H1 (cell line): ENCODE data around the gene TBC1D13. TPM values are rescaled to one million over a fixed set of nuclear protein-coding genes. Genes with fewer than 3 reads are reported as not detected.

Experiments used
- BCL11A ChIP-seq, 2 experiments: IDR thresholded peaks; one replicate each; pipeline ENCODE4 v1.6.1; 2011; ENCODE audit warnings: low read depth in 2 of 2, low read length in 2 of 2, mild to moderate bottlenecking in 2 of 2
- GABPA ChIP-seq: IDR thresholded peaks from 2 replicates; pipeline ENCODE4 v1.6.1; 2011; ENCODE audit warnings: mild to moderate bottlenecking, low read length, moderate library complexity, borderline replicate concordance; ENCODE audit not compliant: insufficient read depth
- HDAC6 ChIP-seq: IDR thresholded peaks from one replicate; pipeline ENCODE4 v1.7.1; 2012; ENCODE audit warnings: low read depth, mild to moderate bottlenecking, inconsistent platforms, low read length, moderate library complexity
- JUND ChIP-seq: IDR thresholded peaks from 2 replicates; pipeline ENCODE4 v1.6.1; 2011; ENCODE audit warnings: mild to moderate bottlenecking, improper control_type of control experiment, low read length
- MAFK ChIP-seq: IDR thresholded peaks from 2 replicates; pipeline ENCODE4 v1.6.1; 2012; ENCODE audit warnings: low read depth, mild to moderate bottlenecking, improper control_type of control experiment, low read length
- RNF2 ChIP-seq: fragments of 200-900, 300-1000 bp; sonication (generic); IDR thresholded peaks from 2 replicates; pipeline ENCODE4 v1.7.1; 2016; ENCODE audit warnings: borderline replicate concordance, low read depth, mild to moderate bottlenecking, antibody characterized with exemption, low read length; ENCODE audit not compliant: poor library complexity, severe bottlenecking; ENCODE audit errors: missing control alignments
- SIRT6 ChIP-seq: IDR thresholded peaks from one replicate; pipeline ENCODE4 v1.7.1; 2012; ENCODE audit warnings: low read length, inconsistent platforms
- polyA plus RNA-seq, 7 experiments: library from polyadenylated mRNA; depleted of rRNA in 3 of 7; stranded (reverse) in 5 of 7; unstranded in 2 of 7; fragments of >200 nt in 5 of 7; fragments of 200-250 nt in 2 of 7; gene quantifications; 1 replicate in 5 of 7; 2 replicates in 1 of 7; 4 replicates in 1 of 7; pipeline versions ENCODE4 v1.2.1 to v1.2.3, GENCODE V29; 2011 to 2013; ENCODE audit warnings: missing spikeins in 2 of 7, mixed read lengths in 2 of 7
- total RNA-seq: library from RNA; stranded (reverse); fragmentation: NEBNext Ultra II Directional; extraction: Animal tissue kit (Norgen Biotek cat#: 25700); gene quantifications from 2 replicates; pipeline ENCODE4 v1.2.1, GENCODE V29; 2021
- TF ChIP-seq, protein P1 (sequence below): fragments of 300-600 bp; sonication (generic); IDR thresholded peaks from 2 replicates; pipeline ENCODE4 v1.7.1; 2012; ENCODE audit warnings: low read length, moderate library complexity, mild to moderate bottlenecking, inconsistent platforms; ENCODE audit not compliant: insufficient replicate concordance
- TF ChIP-seq, protein P2 (sequence below): IDR thresholded peaks from 2 replicates; pipeline ENCODE4 v1.6.1; 2011; ENCODE audit warnings: low read depth, mild to moderate bottlenecking, low read length; ENCODE audit not compliant: insufficient read depth

TBC1D13 gene
- total and polyA plus RNA-seq, 2 of the 8 experiments (the other 6 are each of a cell fraction or from before 2014, with no cell fraction given), result 21.3 to 24.7 TPM

DNA sequence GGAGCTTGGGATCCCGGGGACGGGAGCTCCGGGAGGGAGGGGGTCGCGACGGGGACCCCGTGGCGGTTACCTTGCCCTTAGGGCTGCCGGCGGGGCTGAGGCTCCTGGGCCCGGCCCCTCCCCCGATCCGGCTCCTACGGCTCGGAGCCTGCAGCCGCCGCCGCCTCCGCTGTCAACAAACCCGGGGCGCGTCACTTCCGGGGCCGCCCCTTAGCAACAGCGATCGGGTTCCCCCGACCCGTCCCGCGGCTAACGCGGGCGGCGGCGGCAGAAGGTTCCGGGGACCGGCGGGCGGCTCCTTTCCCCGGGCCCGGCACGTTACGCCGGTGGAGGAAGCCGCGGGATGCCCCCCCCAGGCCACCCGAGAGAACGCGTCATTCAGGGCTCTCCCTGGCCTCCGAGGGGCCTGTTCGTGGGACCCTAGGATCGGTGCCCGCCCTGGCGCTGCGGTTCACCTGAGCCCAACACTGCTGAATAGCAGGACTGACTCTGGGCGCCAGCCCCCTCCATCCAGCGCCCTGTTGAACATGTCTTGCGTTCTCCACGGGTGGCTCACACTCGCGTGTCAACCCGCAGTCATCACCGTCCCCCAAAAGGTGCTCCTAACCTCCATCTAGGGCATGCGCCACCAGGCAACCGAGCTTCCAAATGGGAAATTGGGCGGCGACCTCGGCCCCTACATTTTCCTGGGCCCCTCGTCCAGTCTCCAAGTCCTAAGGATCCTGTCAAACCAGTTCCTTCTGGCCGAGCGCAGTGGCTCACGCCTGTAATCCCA lies 15.1 kb upstream of the TBC1D13 start, which contains the start of gene ZER1 (continued):
- TF ChIP-seq, protein P1, sequence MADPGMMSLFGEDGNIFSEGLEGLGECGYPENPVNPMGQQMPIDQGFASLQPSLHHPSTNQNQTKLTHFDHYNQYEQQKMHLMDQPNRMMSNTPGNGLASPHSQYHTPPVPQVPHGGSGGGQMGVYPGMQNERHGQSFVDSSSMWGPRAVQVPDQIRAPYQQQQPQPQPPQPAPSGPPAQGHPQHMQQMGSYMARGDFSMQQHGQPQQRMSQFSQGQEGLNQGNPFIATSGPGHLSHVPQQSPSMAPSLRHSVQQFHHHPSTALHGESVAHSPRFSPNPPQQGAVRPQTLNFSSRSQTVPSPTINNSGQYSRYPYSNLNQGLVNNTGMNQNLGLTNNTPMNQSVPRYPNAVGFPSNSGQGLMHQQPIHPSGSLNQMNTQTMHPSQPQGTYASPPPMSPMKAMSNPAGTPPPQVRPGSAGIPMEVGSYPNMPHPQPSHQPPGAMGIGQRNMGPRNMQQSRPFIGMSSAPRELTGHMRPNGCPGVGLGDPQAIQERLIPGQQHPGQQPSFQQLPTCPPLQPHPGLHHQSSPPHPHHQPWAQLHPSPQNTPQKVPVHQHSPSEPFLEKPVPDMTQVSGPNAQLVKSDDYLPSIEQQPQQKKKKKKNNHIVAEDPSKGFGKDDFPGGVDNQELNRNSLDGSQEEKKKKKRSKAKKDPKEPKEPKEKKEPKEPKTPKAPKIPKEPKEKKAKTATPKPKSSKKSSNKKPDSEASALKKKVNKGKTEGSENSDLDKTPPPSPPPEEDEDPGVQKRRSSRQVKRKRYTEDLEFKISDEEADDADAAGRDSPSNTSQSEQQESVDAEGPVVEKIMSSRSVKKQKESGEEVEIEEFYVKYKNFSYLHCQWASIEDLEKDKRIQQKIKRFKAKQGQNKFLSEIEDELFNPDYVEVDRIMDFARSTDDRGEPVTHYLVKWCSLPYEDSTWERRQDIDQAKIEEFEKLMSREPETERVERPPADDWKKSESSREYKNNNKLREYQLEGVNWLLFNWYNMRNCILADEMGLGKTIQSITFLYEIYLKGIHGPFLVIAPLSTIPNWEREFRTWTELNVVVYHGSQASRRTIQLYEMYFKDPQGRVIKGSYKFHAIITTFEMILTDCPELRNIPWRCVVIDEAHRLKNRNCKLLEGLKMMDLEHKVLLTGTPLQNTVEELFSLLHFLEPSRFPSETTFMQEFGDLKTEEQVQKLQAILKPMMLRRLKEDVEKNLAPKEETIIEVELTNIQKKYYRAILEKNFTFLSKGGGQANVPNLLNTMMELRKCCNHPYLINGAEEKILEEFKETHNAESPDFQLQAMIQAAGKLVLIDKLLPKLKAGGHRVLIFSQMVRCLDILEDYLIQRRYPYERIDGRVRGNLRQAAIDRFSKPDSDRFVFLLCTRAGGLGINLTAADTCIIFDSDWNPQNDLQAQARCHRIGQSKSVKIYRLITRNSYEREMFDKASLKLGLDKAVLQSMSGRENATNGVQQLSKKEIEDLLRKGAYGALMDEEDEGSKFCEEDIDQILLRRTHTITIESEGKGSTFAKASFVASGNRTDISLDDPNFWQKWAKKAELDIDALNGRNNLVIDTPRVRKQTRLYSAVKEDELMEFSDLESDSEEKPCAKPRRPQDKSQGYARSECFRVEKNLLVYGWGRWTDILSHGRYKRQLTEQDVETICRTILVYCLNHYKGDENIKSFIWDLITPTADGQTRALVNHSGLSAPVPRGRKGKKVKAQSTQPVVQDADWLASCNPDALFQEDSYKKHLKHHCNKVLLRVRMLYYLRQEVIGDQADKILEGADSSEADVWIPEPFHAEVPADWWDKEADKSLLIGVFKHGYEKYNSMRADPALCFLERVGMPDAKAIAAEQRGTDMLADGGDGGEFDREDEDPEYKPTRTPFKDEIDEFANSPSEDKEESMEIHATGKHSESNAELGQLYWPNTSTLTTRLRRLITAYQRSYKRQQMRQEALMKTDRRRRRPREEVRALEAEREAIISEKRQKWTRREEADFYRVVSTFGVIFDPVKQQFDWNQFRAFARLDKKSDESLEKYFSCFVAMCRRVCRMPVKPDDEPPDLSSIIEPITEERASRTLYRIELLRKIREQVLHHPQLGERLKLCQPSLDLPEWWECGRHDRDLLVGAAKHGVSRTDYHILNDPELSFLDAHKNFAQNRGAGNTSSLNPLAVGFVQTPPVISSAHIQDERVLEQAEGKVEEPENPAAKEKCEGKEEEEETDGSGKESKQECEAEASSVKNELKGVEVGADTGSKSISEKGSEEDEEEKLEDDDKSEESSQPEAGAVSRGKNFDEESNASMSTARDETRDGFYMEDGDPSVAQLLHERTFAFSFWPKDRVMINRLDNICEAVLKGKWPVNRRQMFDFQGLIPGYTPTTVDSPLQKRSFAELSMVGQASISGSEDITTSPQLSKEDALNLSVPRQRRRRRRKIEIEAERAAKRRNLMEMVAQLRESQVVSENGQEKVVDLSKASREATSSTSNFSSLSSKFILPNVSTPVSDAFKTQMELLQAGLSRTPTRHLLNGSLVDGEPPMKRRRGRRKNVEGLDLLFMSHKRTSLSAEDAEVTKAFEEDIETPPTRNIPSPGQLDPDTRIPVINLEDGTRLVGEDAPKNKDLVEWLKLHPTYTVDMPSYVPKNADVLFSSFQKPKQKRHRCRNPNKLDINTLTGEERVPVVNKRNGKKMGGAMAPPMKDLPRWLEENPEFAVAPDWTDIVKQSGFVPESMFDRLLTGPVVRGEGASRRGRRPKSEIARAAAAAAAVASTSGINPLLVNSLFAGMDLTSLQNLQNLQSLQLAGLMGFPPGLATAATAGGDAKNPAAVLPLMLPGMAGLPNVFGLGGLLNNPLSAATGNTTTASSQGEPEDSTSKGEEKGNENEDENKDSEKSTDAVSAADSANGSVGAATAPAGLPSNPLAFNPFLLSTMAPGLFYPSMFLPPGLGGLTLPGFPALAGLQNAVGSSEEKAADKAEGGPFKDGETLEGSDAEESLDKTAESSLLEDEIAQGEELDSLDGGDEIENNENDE, result no peak
- peak; percentile 94 for TF ChIP-seq GABPA
- no peak for TF ChIP-seq MAFK
- TF ChIP-seq BCL11A (IDR thresholded peaks at IDR 0.05; ENCODE audit: low read depth in 2 of 2, low read length in 2 of 2), result no peak
- no peak for TF ChIP-seq HDAC6
- TF ChIP-seq JUND, result peak; percentile 48; the same call in 1 of the 2 replicates
- TF ChIP-seq, protein P2, sequence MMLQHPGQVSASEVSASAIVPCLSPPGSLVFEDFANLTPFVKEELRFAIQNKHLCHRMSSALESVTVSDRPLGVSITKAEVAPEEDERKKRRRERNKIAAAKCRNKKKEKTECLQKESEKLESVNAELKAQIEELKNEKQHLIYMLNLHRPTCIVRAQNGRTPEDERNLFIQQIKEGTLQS, result no peak
- no peak for TF ChIP-seq SIRT6
- TF ChIP-seq RNF2, result no peak
